Activated CD4-positive, alpha-beta memory T cell treated with anti-CD3 and anti-CD28 coated beads, Interleukin-2, amount 10 ng/mL, durations not matched to agents 7 days and 5 days (primary cell): ENCODE measurements around the gene TRMT61A. TPM values are rescaled to one million over a fixed set of nuclear protein-coding genes. Genes with fewer than 3 reads are reported as not detected.

Source experiments
- CTCF ChIA-PET: fragments of 350-600 bp; sonication (Branson Sonifier 250); formaldehyde crosslinking; loops from one replicate; lab custom pipeline; 2021; ENCODE audit warnings: antibody characterized with exemption, inconsistent platforms; lab: Charles Lee
- POLR2A ChIA-PET: fragments of 350-600 bp; sonication (Branson Sonifier 250); formaldehyde crosslinking; loops from one replicate; lab custom pipeline; 2021; ENCODE audit warnings: antibody characterized with exemption; lab: Charles Lee
- DNase-seq: peaks from one replicate; pipeline ENCODE4 v3.0.0-alpha.2; 2020
- H3K27ac Mint-ChIP-seq: one replicate; pipeline ENCODE4 v1.8.0; 2021; ENCODE audit warnings: mild to moderate bottlenecking, mixed read lengths
- H3K27me3 Mint-ChIP-seq: one replicate; pipeline ENCODE4 v1.8.0; 2021; ENCODE audit warnings: mixed read lengths
- H3K36me3 Mint-ChIP-seq: one replicate; pipeline ENCODE4 v1.8.0; 2021; ENCODE audit warnings: low read depth, mixed read lengths
- H3K4me1 Mint-ChIP-seq: one replicate; pipeline ENCODE4 v1.8.0; 2021; ENCODE audit warnings: mixed read lengths
- H3K4me3 Mint-ChIP-seq: one replicate; pipeline ENCODE4 v1.8.0; 2021; ENCODE audit warnings: mild to moderate bottlenecking, mixed read lengths
- H3K9me3 Mint-ChIP-seq: one replicate; pipeline ENCODE4 v1.8.0; 2021; ENCODE audit warnings: mixed read lengths
- total RNA-seq, 2 experiments: library from RNA; stranded (reverse); gene quantifications; one replicate each; pipeline ENCODE4 v1.2.3, GENCODE V29; 2021

Gene TRMT61A
- total RNA-seq, 2 experiments from 2014 or later = 4.5 to 5.1 TPM

- Mint-ChIP-seq H3K4me3 (peak overlapping the region; percentile 93), H3K4me1 (peaks cover 72% of the 10 kb centered on the region)
Measured at GRCh38 chr14:103562179-103562428, 33.1 kb downstream of the TRMT61A start.

GRCh38 chr14:103562429-103563225, 33.6 kb downstream of the TRMT61A start, which contains the start of the genes BAG5 and COA8:
TSS of gene BAG5 (minus strand) at chr14:103562657. CDS start at chr14:103561164, 1,493 bp downstream.
TSS of gene COA8 (plus strand) at chr14:103562960. CDS start at chr14:103563002, 42 bp downstream.
- POLR2A ChIA-PET = interaction anchor here (0.6 to 3.7 kb wide), 14 partner anchors 10 to 1190 kb away, joined by 3 to 50 read pairs (median 4); partner anchors contain the start of genes EIF5, KLC1, MARK3 and TRMT61A
- Mint-ChIP-seq H3K4me1 (peaks cover 68% of the 10 kb centered on the region), H3K4me3 (peak within 1 kb of the TSS; percentile 95), H3K27ac (peak within 1 kb of the TSS; percentile 85), H3K9me3 (no peaks in the 10 kb centered on the region), H3K27me3 (no peaks in the 10 kb centered on the region), H3K36me3 (peaks cover 40% of the 10 kb centered on the region)
- CTCF ChIA-PET = interaction anchor here (0.6 to 2.0 kb wide), 8 partner anchors 9 to 348 kb away, joined by 3 to 10 read pairs (median 4); partner anchors contain the start of gene TRMT61A
- peak; percentile 88 for DNase-seq

More at GRCh38 chr14:103562179-103562428, 33.1 kb downstream of the TRMT61A start:
- POLR2A ChIA-PET = interaction anchor here (0.8 to 3.7 kb wide), 13 partner anchors 9 to 1190 kb away, joined by 3 to 50 read pairs (median 4); partner anchors contain the start of genes EIF5, KLC1, MARK3 and TRMT61A
- no peak for DNase-seq
- peaks cover 42% of the 10 kb centered on the region for H3K36me3 Mint-ChIP-seq
- CTCF ChIA-PET = interaction anchor here (0.6 to 2.0 kb wide), 11 partner anchors 10 to 348 kb away, joined by 3 to 10 read pairs (median 4); partner anchors contain the start of genes TRMT61A, XRCC3 and ZFYVE21
- peak overlapping the region; percentile 85 for H3K27ac Mint-ChIP-seq
- no peaks in the 10 kb centered on the region for H3K27me3 Mint-ChIP-seq
- H3K9me3 Mint-ChIP-seq = no peaks in the 10 kb centered on the region

GRCh38 chr14:103563226-103563620, 34.2 kb downstream of the TRMT61A start:
- H3K27ac Mint-ChIP-seq = peak overlapping the region; percentile 84
- H3K27me3 Mint-ChIP-seq = no peaks in the 10 kb centered on the region
- ChIA-PET CTCF (interaction anchor here (0.6 kb wide), 1 partner anchor 30 kb away, joined by 3 read pairs; no protein-coding TSS in a partner anchor), POLR2A (interaction anchor here (3.7 kb wide), 1 partner anchor 34 kb away, joined by 50 read pairs; the partner anchor contains the start of gene TRMT61A)
- peak overlapping the region; percentile 95 for H3K4me3 Mint-ChIP-seq
- DNase-seq = no peak
- H3K9me3 Mint-ChIP-seq = no peaks in the 10 kb centered on the region
- H3K36me3 Mint-ChIP-seq = peaks cover 37% of the 10 kb centered on the region
- peaks cover 67% of the 10 kb centered on the region for H3K4me1 Mint-ChIP-seq

- Mint-ChIP-seq H3K9me3 (no peaks in the 10 kb centered on the region), H3K36me3 (peaks cover 32% of the 10 kb centered on the region), H3K4me1 (peaks cover 62% of the 10 kb centered on the region), H3K4me3 (peak overlapping the region; percentile 95), H3K27me3 (no peaks in the 10 kb centered on the region), H3K27ac (no peak overlapping the region)
- ChIA-PET POLR2A (interaction anchor here (3.7 kb wide), 1 partner anchor 34 kb away, joined by 50 read pairs; the partner anchor contains the start of gene TRMT61A), CTCF (interaction anchor here (0.6 to 1.1 kb wide), 4 partner anchors 29 to 232 kb away, joined by 3 read pairs; no protein-coding TSS in a partner anchor)
- no peak for DNase-seq
Measured at GRCh38 chr14:103563844-103564505, 35.0 kb downstream of the TRMT61A start.

GRCh38 chr14:103568952-103569351, 40.0 kb downstream of the TRMT61A start:
- no peak overlapping the region for H3K4me3 Mint-ChIP-seq
- ChIA-PET CTCF (interaction anchor here (1.7 kb wide), 1 partner anchor 109 kb away, joined by 3 read pairs; no protein-coding TSS in a partner anchor), POLR2A (no interaction called here)
- H3K36me3 Mint-ChIP-seq = peaks cover 7% of the 10 kb centered on the region
- H3K4me1 Mint-ChIP-seq = peaks cover 23% of the 10 kb centered on the region
- DNase-seq = no peak
- H3K9me3 Mint-ChIP-seq = no peaks in the 10 kb centered on the region
- no peaks in the 10 kb centered on the region for H3K27me3 Mint-ChIP-seq
- no peak overlapping the region for H3K27ac Mint-ChIP-seq

- H3K4me1 Mint-ChIP-seq = peaks cover 20% of the 10 kb centered on the region
- DNase-seq = no peak
- ChIA-PET CTCF (no interaction called here), POLR2A (no interaction called here)
- no peak overlapping the region for H3K27ac Mint-ChIP-seq
- no peaks in the 10 kb centered on the region for H3K27me3 Mint-ChIP-seq
- H3K9me3 Mint-ChIP-seq = no peaks in the 10 kb centered on the region
- peaks cover 9% of the 10 kb centered on the region for H3K36me3 Mint-ChIP-seq
- H3K4me3 Mint-ChIP-seq = no peak overlapping the region
Measured at GRCh38 chr14:103569408-103569807, 40.4 kb downstream of the TRMT61A start.

GRCh38 chr14:103574104-103574503, 45.1 kb downstream of the TRMT61A start:
- no peak overlapping the region for H3K4me3 Mint-ChIP-seq
- no peaks in the 10 kb centered on the region for H3K4me1 Mint-ChIP-seq
- DNase-seq = no peak
- H3K27me3 Mint-ChIP-seq = no peaks in the 10 kb centered on the region
- ChIA-PET CTCF (interaction anchor here (0.7 to 1.0 kb wide), 3 partner anchors 10 to 106 kb away, joined by 3 to 5 read pairs (median 3); no protein-coding TSS in a partner anchor), POLR2A (no interaction called here)
- H3K36me3 Mint-ChIP-seq = peaks cover 27% of the 10 kb centered on the region
- no peak overlapping the region for H3K27ac Mint-ChIP-seq
- H3K9me3 Mint-ChIP-seq = no peaks in the 10 kb centered on the region

GRCh38 chr14:103574707-103575285, 45.8 kb downstream of the TRMT61A start:
- no peak overlapping the region for H3K27ac Mint-ChIP-seq
- ChIA-PET CTCF (interaction anchor here (1.0 kb wide), 1 partner anchor 9 kb away, joined by 3 read pairs; no protein-coding TSS in a partner anchor), POLR2A (interaction anchor here (1.0 kb wide), 1 partner anchor 12 kb away, joined by 3 read pairs; the partner anchor contains the start of genes BAG5 and COA8)
- no peaks in the 10 kb centered on the region for H3K9me3 Mint-ChIP-seq
- H3K4me1 Mint-ChIP-seq = no peaks in the 10 kb centered on the region
- H3K4me3 Mint-ChIP-seq = no peak overlapping the region
- H3K36me3 Mint-ChIP-seq = peaks cover 27% of the 10 kb centered on the region
- no peaks in the 10 kb centered on the region for H3K27me3 Mint-ChIP-seq
- no peak for DNase-seq

GRCh38 chr14:103576371-103577024, 47.5 kb downstream of the TRMT61A start:
- Mint-ChIP-seq H3K27me3 (no peaks in the 10 kb centered on the region), H3K27ac (no peak overlapping the region), H3K9me3 (no peaks in the 10 kb centered on the region), H3K36me3 (peaks cover 27% of the 10 kb centered on the region), H3K4me3 (no peak overlapping the region), H3K4me1 (no peaks in the 10 kb centered on the region)
- no peak for DNase-seq
- ChIA-PET POLR2A (no interaction called here), CTCF (no interaction called here)

- no peak for DNase-seq
- H3K36me3 Mint-ChIP-seq = peaks cover 19% of the 10 kb centered on the region
- no peaks in the 10 kb centered on the region for H3K27me3 Mint-ChIP-seq
- ChIA-PET POLR2A (no interaction called here), CTCF (interaction anchor here (0.8 kb wide), 1 partner anchor 1344 kb away, joined by 3 read pairs; no protein-coding TSS in a partner anchor)
- no peak overlapping the region for H3K27ac Mint-ChIP-seq
- H3K9me3 Mint-ChIP-seq = no peaks in the 10 kb centered on the region
- H3K4me3 Mint-ChIP-seq = no peak overlapping the region
- H3K4me1 Mint-ChIP-seq = no peaks in the 10 kb centered on the region
Measured at GRCh38 chr14:103578401-103579075, 49.5 kb downstream of the TRMT61A start.

- Mint-ChIP-seq H3K36me3 (peaks cover 9% of the 10 kb centered on the region), H3K27me3 (no peaks in the 10 kb centered on the region), H3K9me3 (no peaks in the 10 kb centered on the region), H3K27ac (no peak overlapping the region), H3K4me1 (no peaks in the 10 kb centered on the region), H3K4me3 (no peak overlapping the region)
- ChIA-PET CTCF (interaction anchor here (0.6 to 0.7 kb wide), 2 partner anchors 26 to 113 kb away, joined by 4 read pairs; no protein-coding TSS in a partner anchor), POLR2A (no interaction called here)
- no peak for DNase-seq
Measured at GRCh38 chr14:103581206-103581605, 52.2 kb downstream of the TRMT61A start.
